ENCODE results near the gene KCNIP3.

Gene KCNIP3

DNA sequence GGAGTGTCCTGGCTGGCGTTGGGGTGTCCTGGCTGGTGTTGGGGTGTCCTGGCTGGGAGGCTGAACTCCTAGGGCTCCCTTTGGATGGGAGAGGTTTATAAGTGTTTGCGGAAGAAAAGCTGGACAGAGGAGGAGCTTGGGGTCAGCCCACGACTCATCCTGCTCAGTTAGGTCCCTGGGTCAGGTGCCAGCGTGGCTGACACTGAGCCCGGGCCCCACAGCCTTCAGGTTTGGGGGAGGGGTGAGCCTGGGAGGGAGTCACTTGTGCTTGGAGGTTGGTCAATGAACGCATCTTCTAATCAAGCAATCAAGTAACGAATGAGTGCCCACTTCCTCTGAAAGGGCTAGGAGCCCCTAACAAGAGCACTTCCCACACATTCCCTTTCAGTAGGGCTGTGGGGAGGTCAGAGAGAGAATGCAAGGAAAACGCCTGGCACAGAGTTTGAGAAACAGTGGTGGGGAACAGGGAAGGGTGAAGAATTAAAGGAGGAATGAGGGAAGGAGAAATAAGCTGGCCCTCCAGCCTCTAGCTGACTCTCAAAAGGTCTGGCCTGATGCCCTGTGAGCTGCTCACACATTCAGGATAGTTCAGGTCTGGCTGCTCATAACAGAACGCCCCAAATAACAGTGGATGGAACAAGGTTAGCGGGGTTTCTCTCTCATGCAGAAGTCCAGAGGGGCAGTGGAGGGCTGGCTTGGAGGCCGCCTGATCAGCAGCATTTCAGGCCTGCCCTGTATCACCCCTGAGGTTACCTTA lies 670 bp downstream of the KCNIP3 start:
- DNase-seq = no peak

DNA sequence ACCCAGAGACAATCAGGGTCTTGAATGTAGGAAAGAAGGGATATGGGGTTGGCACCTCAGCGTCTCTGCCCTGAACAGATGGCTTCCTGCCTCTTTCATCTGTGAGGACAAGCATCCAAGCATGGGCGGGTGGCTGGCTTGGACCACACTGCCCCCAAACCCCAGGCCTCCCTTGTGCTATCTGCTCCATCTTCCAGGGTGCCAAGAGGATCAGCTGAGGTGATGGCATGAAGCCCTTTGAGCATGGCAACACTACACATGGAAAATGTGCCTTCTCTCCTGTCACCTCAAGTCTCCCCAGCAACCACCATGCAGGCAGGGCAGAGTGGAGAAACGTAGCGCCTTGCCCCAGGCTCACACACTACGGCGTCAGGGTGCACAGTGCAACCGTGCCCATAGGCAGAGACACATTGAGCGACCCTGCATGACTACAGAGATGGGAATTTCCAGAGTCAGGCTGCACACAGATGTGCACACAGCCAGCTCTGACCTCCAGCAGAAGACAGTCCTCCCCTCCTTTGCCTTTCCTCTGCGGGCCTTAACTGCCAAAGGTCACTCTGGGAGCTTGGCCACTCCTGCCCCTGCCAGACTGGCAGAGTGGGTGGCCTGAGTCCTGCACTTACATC lies 1.5 kb downstream of the KCNIP3 start:
- no peak for DNase-seq

DNA sequence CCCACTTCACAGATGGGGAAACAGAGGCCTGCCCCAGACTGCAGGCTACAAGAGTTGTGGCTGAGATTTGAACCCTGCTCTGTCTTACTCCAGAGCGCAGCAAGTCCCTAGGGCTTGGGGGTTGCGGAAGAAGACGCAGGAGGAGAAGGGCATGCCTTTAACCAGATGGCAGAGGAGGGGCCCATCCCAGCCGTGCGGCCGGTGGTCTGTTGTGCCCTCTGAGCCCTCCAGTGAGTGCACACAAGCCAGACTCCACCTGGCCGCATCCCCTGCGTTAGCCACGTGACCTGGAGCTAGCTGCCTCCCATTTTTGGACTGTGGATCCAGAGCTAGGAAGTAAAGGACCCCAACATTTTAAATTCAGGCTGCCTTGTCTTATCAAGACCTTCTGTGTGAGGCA lies 2.8 kb downstream of the KCNIP3 start:
- no peak for DNase-seq

DNA sequence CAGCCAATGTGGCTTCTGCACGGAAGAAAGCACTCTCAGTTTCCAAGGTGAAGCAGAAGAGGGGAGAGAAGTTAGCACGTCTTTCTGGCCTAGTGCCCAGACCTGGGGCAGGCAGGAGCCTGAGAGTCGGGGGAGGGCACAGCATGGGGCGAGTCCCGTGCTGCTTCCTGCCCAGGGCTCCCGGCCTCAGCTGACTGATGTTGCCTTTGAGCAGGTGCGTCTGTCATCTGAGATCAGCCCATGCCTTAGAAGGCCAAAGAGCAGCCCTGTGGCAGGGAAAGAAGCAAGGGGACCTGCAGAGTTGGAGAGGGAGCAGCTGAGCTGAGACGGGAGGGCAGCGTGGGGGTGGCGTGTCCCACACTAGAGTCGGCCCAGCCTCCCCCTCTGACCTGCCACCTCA lies 3.3 kb downstream of the KCNIP3 start:
- DNase-seq = no peak

DNA sequence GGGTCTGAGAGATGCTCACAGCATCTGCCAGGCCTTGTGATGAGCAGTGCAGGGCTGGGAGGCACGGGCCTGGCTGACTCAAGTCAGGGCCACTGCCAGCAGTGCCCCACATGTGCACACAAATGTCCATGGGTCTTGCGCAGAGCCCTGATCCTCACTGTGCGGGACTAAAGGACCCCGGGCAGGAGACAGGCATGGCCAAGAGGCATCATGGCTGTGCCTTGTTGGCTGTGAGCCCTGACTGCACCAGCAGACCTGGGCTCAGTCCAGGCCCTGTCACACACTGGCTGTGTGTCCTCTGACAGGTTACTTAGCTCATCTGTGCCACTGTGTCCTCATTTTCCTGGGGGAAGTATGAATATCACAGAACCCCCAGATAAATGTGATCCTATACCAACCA lies 4.0 kb downstream of the KCNIP3 start:
- DNase-seq = no peak

DNA sequence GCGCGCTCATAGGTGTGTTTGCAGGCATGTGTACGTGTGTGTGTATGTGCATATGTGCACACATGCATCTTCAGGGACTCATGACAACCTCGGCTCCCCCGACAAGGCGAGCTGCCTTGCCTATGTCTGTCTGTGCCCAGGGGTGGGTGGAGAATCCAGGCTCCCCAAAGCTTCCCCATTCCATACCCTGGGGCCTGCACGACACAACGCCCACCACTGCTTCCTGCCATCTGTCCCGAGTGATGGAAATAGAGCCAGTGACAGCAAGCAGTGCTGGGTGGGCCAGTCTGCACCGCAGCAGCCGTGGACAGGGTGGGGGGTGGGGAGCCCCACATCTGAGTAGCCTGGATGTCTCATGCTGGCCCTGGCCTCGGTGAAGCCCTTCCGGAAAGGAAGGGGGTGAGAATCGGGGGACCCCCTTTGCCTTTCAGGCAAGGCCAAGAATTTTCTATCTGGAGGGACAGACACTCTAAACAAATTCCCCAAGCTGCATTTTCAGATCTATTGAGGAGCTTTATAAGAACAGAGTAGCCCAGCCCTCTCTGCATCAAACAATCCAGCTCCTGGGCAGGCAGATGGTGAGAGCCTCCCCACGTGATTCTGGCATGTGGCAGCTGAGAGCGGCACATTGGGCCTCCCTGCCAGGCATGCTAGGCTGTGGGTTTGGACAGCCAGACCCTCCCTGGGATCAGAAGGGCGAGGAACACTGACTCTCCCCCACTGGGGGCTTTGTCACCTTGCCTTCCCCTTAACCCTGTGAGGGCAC lies 4.9 kb downstream of the KCNIP3 start:
- no peak for DNase-seq

DNA sequence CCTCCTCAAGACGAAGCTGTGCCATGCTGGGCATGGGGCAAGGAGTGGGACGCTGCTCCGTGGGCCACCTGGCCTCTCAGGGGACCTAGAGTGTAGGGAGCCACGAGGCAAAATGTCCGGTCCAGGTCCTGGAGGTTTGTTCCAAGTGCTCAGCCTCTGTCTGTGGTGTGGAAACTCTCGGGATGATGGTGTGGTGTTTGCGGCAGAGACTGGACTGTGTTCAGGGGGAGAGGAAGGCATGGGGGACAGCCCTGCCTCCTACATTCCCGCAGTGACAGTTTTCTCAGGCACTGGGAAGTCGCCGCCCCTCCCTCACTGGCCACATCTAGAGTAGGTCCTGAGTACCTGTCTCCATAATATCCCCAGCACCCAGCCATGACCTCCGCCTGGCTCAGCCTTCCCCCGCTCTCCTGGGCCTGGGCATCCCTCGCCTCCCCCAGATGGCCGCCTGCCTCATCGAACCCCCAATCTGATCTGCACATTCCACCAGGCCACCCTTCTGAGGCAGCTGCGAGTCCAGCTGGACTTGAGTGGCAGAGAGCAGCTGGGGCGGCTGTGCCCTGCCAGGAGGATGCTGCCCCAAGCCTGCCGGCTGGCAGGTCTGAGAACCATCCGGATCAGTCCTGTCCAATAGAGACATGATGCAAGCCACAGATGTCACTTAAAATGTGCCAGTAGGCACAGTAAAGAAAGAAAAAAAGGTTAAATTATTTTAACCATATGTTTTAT lies 6.2 kb downstream of the KCNIP3 start:
- DNase-seq = no peak

DNA sequence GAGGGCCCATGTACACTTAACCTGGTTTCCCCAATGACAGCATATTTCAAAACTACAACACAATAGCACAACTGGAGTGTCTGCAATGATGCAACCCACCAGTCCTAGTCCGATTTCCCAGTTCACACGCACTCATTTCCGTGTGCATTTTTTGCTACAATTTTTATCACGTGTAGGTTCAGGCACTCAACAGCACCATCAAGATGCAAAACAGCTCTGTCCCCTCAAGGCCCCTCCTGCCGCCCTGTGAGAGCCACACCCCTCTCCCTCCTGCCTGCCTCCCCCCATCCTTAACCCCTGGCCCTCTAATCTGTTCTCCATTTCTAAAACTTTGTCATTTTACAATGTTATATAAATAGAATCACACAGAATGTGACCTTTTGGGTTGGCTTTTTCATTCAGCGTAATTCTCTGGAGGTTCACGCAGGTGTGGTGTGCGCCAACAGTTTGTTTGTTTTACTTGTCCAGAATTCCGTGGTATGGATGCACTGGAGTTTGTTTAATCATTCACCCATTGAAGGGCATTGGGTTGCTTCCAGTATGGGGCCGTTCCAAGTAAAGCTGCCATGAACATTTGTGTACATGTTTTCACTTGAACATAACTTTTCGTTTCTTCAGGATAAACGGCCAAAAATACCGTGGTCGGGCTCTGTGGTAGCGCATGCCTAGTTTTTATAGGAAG lies 8.4 kb downstream of the KCNIP3 start:
- no peak for DNase-seq

DNA sequence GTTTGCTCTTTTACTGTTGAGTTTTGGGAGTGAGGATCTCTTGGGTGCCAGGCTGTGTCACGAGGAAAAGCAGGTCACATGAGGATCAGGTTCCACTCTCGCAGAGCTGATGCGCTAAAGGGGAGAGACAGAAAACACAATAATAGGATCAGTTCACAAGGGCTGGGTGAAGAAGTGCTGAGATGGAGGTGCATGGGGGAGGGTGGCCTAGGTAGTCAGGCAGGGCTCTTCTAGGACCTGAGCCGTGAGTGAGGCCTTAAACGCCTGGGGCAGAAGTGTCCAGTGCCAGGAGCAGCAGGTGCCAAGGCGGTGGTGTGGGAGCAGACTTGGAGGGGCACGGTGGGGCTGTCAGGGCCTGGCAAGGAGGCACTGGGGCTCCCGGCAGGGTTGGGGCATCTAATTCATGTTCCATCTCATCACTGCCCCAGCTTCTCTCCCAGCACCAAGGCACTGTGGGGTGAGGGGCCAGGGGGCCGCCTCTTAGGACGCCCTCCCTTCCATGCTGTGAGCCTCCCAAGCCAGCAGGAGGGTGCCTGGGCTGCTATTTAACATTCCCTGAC lies 9.3 kb downstream of the KCNIP3 start:
- no peak for DNase-seq

DNA sequence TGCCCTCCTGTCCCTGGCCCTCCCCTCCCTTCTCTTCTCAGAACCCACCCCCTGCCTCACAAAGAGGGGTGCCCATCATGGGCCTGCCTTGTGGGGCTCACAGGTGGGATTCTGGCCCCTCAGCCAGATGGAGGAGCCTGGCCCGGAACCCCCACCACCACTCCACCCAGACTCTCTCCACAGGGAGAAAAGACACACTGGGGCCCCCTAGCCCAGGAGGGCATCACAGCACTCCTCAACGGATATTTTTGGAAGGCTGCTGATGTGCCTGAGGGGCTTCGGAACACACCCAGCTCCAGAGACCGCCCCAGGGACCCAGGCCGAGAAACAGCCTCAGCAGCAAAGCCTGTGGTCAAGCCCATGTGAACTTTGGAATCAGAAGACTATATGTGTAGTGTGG lies 9.9 kb downstream of the KCNIP3 start:
- DNase-seq = no peak

DNA sequence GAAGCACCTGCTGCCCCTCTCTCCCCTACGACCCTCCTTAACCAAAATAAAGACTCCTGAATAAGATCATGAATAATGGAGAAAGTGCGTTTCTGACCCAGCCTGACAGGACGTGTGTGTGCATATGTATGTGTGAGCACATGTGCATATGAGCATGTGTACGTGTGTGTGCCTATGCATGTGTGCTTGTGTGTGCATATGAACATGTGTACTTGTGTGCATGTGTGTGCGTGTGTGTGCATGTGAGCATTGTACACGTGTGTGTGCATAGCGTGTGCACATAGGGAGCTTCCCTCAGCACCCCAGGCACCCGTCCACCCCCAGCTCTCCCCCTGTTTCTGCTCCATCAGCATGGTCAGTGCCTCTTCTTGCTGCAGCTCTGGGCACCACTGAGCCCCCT lies 10.7 kb downstream of the KCNIP3 start:
- no peak for DNase-seq

DNA sequence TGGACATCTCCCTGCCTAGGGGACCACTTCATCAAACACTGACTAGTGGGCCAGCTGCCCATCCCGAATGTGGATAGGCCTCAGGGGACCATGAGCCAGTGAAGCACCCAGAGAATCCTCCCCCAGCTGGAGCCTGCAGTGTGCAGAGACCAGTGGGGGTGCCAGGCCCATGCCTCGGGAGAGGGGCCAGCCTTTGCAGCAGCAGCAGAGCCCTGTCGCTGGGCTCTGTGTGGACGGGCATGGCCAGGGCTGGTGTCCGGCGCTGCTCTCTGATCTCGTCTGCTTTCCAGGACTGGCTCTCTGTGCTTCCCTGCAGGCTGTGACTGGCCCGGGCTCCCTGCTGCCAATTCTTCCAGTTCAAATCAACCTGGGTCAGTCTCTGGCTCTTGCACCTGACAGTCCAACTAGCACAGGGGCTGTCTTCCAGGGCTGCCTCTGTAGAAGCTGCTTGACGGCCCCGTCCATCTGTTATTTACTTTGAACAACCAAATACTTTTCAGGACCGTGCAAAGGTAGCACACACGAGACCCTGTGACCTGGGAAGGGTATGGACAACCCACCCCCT lies 11.4 kb downstream of the KCNIP3 start:
- no peak for DNase-seq

DNA sequence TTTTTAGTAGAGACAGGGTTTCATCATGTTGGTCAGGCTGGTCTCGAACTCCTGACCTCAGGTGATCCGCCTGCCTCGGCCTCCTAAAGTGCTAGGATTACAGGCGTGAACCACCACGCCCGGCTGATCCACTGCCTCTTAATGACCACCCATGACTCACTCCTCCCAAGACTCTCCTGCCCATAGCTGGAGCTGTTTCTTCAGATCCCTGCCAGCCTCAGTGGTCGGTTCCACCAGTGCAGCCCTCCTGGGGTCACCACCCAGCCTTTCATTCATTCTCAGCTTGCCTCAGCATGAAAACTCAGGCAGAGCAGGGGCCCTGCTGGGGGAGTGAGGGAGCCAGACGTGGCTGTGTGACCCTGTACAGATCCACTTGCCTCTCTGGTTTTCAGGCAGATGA lies 12.5 kb downstream of the KCNIP3 start:
- DNase-seq = no peak

DNA sequence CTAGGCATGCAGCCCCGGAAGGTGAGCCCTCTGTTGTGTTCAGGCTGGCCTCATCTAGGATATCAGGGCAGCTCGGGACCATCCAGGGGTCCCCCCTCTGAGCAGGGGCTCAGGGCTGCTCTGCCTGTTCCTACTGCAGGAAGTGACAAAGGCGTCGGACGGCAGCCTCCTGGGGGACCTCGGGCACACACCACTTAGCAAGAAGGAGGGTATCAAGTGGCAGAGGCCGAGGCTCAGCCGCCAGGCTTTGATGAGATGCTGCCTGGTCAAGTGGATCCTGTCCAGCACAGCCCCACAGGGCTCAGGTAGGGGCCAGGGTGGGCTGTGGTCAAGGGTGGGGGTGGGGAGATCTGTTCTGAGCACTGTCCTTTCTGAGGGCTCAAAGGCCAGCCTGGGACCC lies 13.1 kb downstream of the KCNIP3 start:
- no peak for DNase-seq

DNA sequence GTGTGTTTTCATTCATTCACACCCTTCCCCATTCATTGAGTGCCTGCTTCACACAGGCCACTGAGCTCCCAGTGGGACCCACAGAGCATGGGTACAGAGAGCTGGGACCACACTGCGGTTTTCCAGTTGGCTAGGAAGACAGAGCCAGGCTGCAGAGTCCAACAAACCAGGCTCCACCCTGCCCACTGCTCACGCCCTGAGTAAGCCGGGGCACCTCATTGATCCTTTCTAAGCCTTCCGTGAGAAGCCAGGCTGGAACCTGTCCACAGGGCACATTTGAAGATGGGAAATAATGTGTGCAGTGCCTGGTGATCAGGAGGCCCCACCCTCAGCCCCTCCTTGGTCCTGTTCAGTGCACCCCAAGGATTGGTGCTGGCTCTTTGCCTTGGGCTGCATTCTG lies 13.5 kb downstream of the KCNIP3 start:
- no peak for DNase-seq

DNA sequence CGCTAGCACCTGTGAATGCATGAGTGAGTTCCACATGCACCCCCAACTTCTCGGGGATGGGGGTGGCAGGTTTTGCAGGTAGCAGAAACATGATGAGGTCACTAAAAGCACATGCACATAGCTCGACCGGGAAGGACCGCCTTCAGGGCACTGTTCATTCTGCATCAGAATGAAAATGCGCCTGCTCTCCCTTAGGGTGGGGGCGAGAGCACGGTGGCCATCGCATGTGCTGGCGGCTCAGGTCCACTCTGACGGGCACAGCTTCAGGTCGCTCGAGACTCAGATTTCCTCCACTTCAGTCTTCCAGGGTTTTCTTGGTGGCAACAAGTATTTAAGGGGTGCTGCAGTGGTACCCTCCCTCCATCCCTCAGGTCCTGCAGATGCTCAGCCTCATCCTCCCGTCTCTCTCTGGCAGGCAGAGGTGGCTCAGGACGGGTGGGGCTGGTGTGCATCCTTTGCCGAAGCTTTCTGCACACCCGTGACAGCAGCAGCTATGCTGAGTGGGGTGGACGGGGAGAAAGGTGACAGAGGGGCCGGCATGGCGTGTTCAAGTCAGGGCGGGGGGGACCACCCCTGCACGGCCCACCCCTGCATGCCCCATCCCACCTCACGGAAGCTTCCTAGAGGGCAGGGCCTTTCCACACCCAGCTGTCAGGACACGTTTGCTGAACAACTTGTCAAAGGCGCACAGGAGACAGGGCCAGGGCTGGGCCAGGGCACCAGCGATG lies 14.8 kb downstream of the KCNIP3 start:
- no peak for DNase-seq

DNA sequence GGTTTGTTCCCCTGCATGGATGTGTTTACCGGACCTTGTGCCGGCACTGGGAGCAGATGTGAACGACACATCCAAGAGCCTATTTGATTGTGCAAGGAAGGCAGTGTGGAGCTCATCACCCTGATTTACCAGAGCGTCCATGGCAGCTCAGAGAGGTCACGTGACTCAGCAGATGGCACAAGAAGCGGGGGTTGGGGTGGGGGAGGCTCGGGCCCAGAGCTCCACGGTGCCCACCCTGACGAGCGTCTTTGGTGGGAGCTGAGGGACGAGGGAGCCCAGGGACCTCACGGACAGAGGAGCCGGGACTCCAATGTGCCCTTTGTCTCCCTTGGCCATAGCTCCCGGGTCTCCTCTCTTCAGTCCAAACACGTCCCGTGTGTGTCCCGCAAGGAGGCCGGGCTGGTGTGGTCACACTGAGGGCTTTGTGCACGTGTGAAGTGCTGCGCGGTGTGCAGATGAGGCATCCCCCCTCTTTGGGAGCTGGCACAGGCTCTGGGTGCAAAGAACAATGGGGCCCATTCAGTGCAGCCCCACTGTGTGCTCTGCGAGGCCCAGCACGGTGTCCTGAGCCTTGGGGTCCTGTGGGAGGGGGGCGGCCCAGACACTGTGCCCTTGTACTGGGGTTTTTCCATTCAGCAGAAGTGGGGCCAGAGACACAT lies 15.5 kb downstream of the KCNIP3 start:
- no peak for DNase-seq

DNA sequence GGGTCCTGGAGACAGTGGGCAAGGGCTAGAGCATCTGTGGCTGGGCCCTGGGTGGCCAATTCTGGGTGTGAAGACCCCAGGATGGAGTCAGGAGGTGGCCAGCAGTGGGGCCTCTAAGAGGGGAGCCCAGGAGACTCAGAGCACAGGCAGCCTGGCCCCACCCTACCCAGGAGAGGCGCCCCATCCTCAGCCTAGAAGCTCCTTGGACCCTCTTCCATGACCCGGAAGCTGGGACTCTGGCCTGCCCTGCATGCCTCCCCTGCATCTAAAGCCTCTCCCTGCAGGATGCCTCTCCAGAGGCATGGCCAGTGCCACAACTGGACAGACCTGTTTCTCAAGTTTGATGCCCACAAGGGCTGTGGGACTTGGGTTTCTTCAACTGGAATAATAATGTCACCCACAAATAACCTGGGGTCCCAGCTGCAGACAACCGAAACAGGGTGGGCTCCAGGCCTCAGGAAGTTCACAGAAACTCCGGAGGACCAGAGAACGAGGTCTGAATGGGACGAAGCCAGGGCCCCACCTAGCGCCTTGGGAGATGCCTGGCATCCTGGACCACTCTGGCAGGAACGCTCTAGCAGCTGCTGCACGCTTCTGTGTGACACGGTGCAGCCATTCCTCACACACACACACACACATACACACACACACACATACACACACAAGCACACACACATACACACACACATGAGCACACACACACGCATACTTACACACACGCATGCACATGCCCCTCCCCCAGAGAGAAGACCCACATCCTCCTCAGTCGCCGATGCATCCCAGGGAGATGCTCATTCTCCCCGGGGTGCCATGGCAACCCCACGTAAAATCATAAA lies 16.4 kb downstream of the KCNIP3 start:
- DNase-seq = no peak

DNA sequence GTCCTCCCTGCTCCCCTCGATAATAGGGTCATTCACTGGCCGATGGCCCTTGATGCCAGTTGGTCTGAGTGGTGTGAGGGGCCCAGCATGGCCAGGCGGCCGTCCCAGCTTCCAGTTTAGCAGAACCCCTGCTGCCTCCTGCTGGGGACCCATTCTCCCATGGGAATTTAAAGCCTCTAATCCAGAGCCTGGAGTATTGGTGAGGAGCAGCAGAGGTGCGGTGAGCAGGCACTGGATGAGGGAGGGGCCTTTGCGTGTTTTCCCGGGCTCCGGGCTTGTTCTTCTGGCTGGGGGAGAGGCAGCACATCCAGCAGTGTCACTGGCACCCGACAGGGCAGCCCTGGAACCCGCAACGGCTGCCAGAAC lies 17.4 kb downstream of the KCNIP3 start:
- no peak for DNase-seq
